GM12878 (cell line): ENCODE data around the gene JMJD7. TPM values are rescaled to one million over a fixed set of nuclear protein-coding genes. Genes with fewer than 3 reads are reported as not detected.

Experiments
- ATAC-seq: fragments of 200-7000 bp; cut with Tn5 transposase; 3 replicates; pipeline ENCODE4 v1.9.1; 2020; ENCODE audit warnings: mild to moderate bottlenecking, moderate library complexity
- BruUV-seq: library from RNA; stranded (reverse); fragments of 400-500 nt; replicated peaks from 2 replicates; lab custom pipeline; 2021; lab: Mats Ljungman, UMichigan
- CTCF ChIA-PET: fragments of 300-600 bp; sonication (Branson Sonifier 250); formaldehyde crosslinking; extraction: SDS; loops from one replicate; lab custom pipeline; 2021; ENCODE audit warnings: inconsistent platforms; lab: Yijun Ruan, JAX
- POLR2A ChIA-PET: fragments of 350-600 bp; formaldehyde crosslinking; extraction: SDS; loops from one replicate; lab custom pipeline; 2021; ENCODE audit warnings: inconsistent platforms; lab: Charles Lee
- RAD21 ChIA-PET: fragments of 300-600 bp; sonication (Branson Sonifier 250); formaldehyde crosslinking; loops from one replicate; lab custom pipeline; 2023; ENCODE audit warnings: antibody characterized with exemption; ENCODE audit not compliant: unreplicated experiment; lab: Charles Lee
- SMC1A ChIA-PET: fragments of 300-600 bp; sonication (Branson Sonifier 250); formaldehyde crosslinking; loops from one replicate; lab custom pipeline; 2023; ENCODE audit not compliant: unreplicated experiment, uncharacterized antibody; lab: Charles Lee
- DNase-seq: peaks from one replicate; pipeline ENCODE4 v3.0.0-alpha.2; 2011; ENCODE audit warnings: low read depth, low spot score
- FAIRE-seq: peaks from 3 replicates; lab custom pipeline; 2011; peaks lifted over from hg19 to GRCh38; lab: Jason Lieb, UNC
- H2AFZ ChIP-seq: 2 replicates; pipeline ENCODE4 v1.6.0; 2011; ENCODE audit warnings: low read depth, low read length, control low read depth; ENCODE audit not compliant: control insufficient read depth
- H3K27ac ChIP-seq: 2 replicates; pipeline ENCODE4 v1.5.1; 2011; ENCODE audit warnings: control low read depth; ENCODE audit not compliant: control insufficient read depth, insufficient read depth
- H3K27me3 ChIP-seq, 2 experiments: replicated peaks in 1 of 2; 2 replicates each; pipeline versions ENCODE4 v1.6.0 to v1.6.1; 2011; ENCODE audit warnings: low read length in 1 of 2; ENCODE audit not compliant: control insufficient read depth in 2 of 2, insufficient read depth in 2 of 2
- H3K36me3 ChIP-seq, 2 experiments: 2 replicates each; pipeline ENCODE4 v1.5.1; 2011; ENCODE audit warnings: low read length in 1 of 2; ENCODE audit not compliant: control insufficient read depth in 2 of 2, insufficient read depth in 2 of 2
- H3K4me1 ChIP-seq: 2 replicates; pipeline ENCODE4 v1.6.1; 2011; ENCODE audit warnings: mild to moderate bottlenecking, low read length, moderate library complexity, mixed read lengths; ENCODE audit not compliant: control insufficient read depth, insufficient read depth
- H3K4me2 ChIP-seq: 2 replicates; pipeline ENCODE4 v1.6.0; 2011; ENCODE audit warnings: control low read depth; ENCODE audit not compliant: control insufficient read depth, insufficient read depth
- H3K4me3 ChIP-seq: fragments of 200-600 bp; sonication (generic); 2 replicates; pipeline ENCODE4 v1.5.1; 2016
- H3K79me2 ChIP-seq: 2 replicates; pipeline ENCODE4 v1.6.0; 2011; ENCODE audit warnings: low read length; ENCODE audit not compliant: control insufficient read depth, insufficient read depth
- H3K9ac ChIP-seq: 2 replicates; pipeline ENCODE4 v1.8.0; 2011; ENCODE audit warnings: low read length, control low read depth, mixed read lengths; ENCODE audit not compliant: control insufficient read depth, insufficient read depth
- H3K9me3 ChIP-seq: replicated peaks from 3 replicates; pipeline ENCODE4 v1.5.1; 2011; ENCODE audit warnings: mild to moderate bottlenecking, low read length; ENCODE audit not compliant: control insufficient read depth, insufficient read depth
- H4K20me1 ChIP-seq: 2 replicates; pipeline ENCODE4 v1.6.0; 2011; ENCODE audit not compliant: control insufficient read depth, insufficient read depth
- POLR2AphosphoS5 ChIP-seq: IDR thresholded peaks from 2 replicates; pipeline ENCODE4 v1.6.1; 2011; ENCODE audit warnings: mild to moderate bottlenecking, low read length, inconsistent platforms
- SIN3A ChIP-seq: IDR thresholded peaks from 2 replicates; pipeline ENCODE4 v1.6.1; 2012; ENCODE audit warnings: low read depth, low read length, improper control_type of control experiment
- WGBS: methylation state at CpG from one replicate; pipeline ENCODE4 v1.1.6; 2016; ENCODE audit warnings: low lambda C conversion rate; ENCODE audit not compliant: insufficient replicate concordance, insufficient coverage; ENCODE audit errors: missing lambda C conversion rate; 5-methylcytosine and 5-hydroxymethylcytosine counted together
- in situ Hi-C: fragments of 300-500 bp; cut with MboI; formaldehyde crosslinking; loops from 9 replicates; pipeline ENCODE4 v1.14.3; 2018; ENCODE audit warnings: mixed read lengths
- intact Hi-C: fragments of 100-400 bp; cut with micrococcal nuclease; formaldehyde crosslinking; loops from one replicate; pipeline ENCODE4 v1.14.2; 2022; ENCODE audit not compliant: unreplicated experiment
- polyA plus RNA-seq, 11 experiments: library from polyadenylated mRNA; depleted of rRNA in 4 of 11; unstranded in 6 of 11; stranded (reverse) in 5 of 11; fragments of >200 nt; fragmentation: Nextera tagmentation in 4 of 11; fragmentation: Illumina TruSeq in 1 of 11; extraction: Ambion mirVana in 4 of 11; extraction: Trizol in 1 of 11; gene quantifications; 1 replicate in 1 of 11; 2 replicates in 10 of 11; pipeline versions ENCODE4 v1.2.1 to v1.2.3, GENCODE V29; 2011 to 2016; ENCODE audit warnings: inconsistent platforms in 2 of 11, missing spikeins in 2 of 11, low read depth in 1 of 11
- total RNA-seq, 4 experiments: library from RNA; depleted of rRNA in 3 of 4; stranded (reverse); fragments of >200 nt in 3 of 4; fragmentation: Illumina TruSeq in 1 of 4; extraction: Trizol in 1 of 4; gene quantifications; 2 replicates each; pipeline versions ENCODE4 v1.2.1 to v1.2.3, GENCODE V29; 2013 to 2021
- TF ChIP-seq, protein P1 (sequence below): fragments of 450-650 bp; IDR thresholded peaks from 2 replicates; pipeline ENCODE4 v1.6.1; 2017; ENCODE audit warnings: mild to moderate bottlenecking, moderate library complexity

The JMJD7 gene
- total and polyA plus RNA-seq, 10 of the 15 experiments (the other 5 are each of a cell fraction or from before 2014, with no cell fraction given) = 0.79 to 12.2 (median 6.5) TPM

DNA sequence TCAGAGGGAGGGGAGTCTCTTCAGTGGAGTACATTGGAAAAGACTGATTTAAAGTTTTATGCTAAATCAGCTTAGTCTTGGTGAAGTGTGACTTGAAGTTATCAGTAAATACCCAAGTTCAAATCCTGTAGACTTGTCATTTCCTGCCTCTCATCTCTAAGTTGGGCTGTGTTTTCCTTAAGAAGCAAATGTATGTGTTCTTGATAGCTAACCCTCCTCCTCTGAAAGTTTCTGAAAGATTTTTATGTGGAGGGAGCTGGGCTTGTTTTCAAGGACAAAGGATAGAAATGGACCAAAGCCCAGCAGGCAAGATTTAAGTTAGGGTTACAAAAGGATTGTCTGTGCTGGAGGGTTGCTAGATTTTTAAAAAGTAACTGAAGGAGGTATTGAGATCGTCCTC is 49.4 kb upstream of the JMJD7 start:
- no TSS peak for BruUV-seq

More for the DNA sequence above, 49.4 kb upstream of the JMJD7 start:
- CTCF ChIA-PET = interaction anchor here (0.8 to 11.4 kb wide), 9 partner anchors 10 to 313 kb away, joined by 3 to 365 read pairs (median 4); partner anchors contain the start of gene MGA
- DNase-seq = no peak
- TF ChIP-seq POLR2AphosphoS5 = no peak
- TF ChIP-seq, protein P1, sequence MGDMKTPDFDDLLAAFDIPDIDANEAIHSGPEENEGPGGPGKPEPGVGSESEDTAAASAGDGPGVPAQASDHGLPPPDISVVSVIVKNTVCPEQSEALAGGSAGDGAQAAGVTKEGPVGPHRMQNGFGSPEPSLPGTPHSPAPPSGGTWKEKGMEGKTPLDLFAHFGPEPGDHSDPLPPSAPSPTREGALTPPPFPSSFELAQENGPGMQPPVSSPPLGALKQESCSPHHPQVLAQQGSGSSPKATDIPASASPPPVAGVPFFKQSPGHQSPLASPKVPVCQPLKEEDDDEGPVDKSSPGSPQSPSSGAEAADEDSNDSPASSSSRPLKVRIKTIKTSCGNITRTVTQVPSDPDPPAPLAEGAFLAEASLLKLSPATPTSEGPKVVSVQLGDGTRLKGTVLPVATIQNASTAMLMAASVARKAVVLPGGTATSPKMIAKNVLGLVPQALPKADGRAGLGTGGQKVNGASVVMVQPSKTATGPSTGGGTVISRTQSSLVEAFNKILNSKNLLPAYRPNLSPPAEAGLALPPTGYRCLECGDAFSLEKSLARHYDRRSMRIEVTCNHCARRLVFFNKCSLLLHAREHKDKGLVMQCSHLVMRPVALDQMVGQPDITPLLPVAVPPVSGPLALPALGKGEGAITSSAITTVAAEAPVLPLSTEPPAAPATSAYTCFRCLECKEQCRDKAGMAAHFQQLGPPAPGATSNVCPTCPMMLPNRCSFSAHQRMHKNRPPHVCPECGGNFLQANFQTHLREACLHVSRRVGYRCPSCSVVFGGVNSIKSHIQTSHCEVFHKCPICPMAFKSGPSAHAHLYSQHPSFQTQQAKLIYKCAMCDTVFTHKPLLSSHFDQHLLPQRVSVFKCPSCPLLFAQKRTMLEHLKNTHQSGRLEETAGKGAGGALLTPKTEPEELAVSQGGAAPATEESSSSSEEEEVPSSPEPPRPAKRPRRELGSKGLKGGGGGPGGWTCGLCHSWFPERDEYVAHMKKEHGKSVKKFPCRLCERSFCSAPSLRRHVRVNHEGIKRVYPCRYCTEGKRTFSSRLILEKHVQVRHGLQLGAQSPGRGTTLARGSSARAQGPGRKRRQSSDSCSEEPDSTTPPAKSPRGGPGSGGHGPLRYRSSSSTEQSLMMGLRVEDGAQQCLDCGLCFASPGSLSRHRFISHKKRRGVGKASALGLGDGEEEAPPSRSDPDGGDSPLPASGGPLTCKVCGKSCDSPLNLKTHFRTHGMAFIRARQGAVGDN = no peak
- no peak for TF ChIP-seq SIN3A
- Histone ChIP-seq H3K4me3 (peak overlapping the region; percentile 39; the same call in 1 of the 2 replicates), H3K9ac (no peak overlapping the region), H3K36me3 (no peaks in the 10 kb centered on the region), H3K27me3 (no peaks in the 10 kb centered on the region), H3K27ac (no peak overlapping the region), H4K20me1 (no peaks in the 10 kb centered on the region), H3K79me2 (peaks cover 48% of the 10 kb centered on the region), H3K4me1 (peaks cover 17% of the 10 kb centered on the region), H3K4me2 (no peak overlapping the region), H3K9me3 (no peaks in the 10 kb centered on the region), H2AFZ (no peak overlapping the region)
- no peak for ATAC-seq
- FAIRE-seq = no peak
- POLR2A ChIA-PET = interaction anchor here (11.3 kb wide), 1 partner anchor 14 kb away, joined by 170 read pairs; no protein-coding TSS in a partner anchor
- in situ Hi-C loops = no loop called here
- RAD21 ChIA-PET = interaction anchor here (0.9 to 10.2 kb wide), 4 partner anchors 14 to 126 kb away, joined by 3 to 305 read pairs (median 86); no protein-coding TSS in a partner anchor
- 100% methylated on average over 1 of the region's 1 CpG for WGBS
- intact Hi-C loops = no loop called here
- SMC1A ChIA-PET = interaction anchor here (1.1 to 9.6 kb wide), 5 partner anchors 14 to 126 kb away, joined by 3 to 268 read pairs (median 5); no protein-coding TSS in a partner anchor
